Astrocyte (in vitro differentiated cells and primary cell): ENCODE measurements around the gene USP32. TPM values are rescaled to one million over a fixed set of nuclear protein-coding genes. Genes with fewer than 3 reads are reported as not detected.
A peak's percentile ranks its signal among the peaks of the same experiment; 100 is the strongest.

Experiments
- DNase-seq: peaks from one replicate; pipeline ENCODE4 v3.0.0-alpha.2; 2010; ENCODE audit warnings: low read depth
- FAIRE-seq: peaks from 2 replicates; lab custom pipeline; 2011; peaks lifted over from hg19 to GRCh38; lab: Jason Lieb, UNC
- H2AFZ ChIP-seq: 2 replicates; pipeline ENCODE4 v1.6.0; 2012; ENCODE audit warnings: low read depth, low read length, inconsistent platforms
- H3K27ac ChIP-seq: 2 replicates; pipeline ENCODE4 v1.5.1; 2011; ENCODE audit warnings: low read depth, low read length, inconsistent platforms
- H3K27me3 ChIP-seq: 2 replicates; pipeline ENCODE4 v1.6.0; 2011; ENCODE audit warnings: low read length, inconsistent platforms; ENCODE audit not compliant: insufficient read depth
- H3K36me3 ChIP-seq: 2 replicates; pipeline ENCODE4 v1.5.1; 2011; ENCODE audit warnings: low read length, inconsistent platforms; ENCODE audit not compliant: insufficient read depth
- H3K4me1 ChIP-seq: 2 replicates; pipeline ENCODE4 v1.5.1; 2011; ENCODE audit warnings: low read length, inconsistent platforms; ENCODE audit not compliant: insufficient read depth
- H3K4me2 ChIP-seq: 2 replicates; pipeline ENCODE4 v1.6.0; 2012; ENCODE audit warnings: low read length, inconsistent platforms
- H3K4me3 ChIP-seq: 2 replicates; pipeline ENCODE4 v1.5.1; 2011; ENCODE audit warnings: low read depth, mild to moderate bottlenecking, low read length, inconsistent platforms; ENCODE audit not compliant: insufficient read depth
- H3K79me2 ChIP-seq: 2 replicates; pipeline ENCODE4 v1.6.0; 2012; ENCODE audit warnings: mild to moderate bottlenecking, low read length, inconsistent platforms; ENCODE audit not compliant: insufficient read depth
- H3K9ac ChIP-seq: 2 replicates; pipeline ENCODE4 v1.6.0; 2012; ENCODE audit warnings: mild to moderate bottlenecking, low read length, inconsistent platforms
- H3K9me3 ChIP-seq: 2 replicates; pipeline ENCODE4 v1.5.1; 2012; ENCODE audit warnings: low read depth, mild to moderate bottlenecking, low read length, inconsistent platforms; ENCODE audit not compliant: insufficient read depth
- H4K20me1 ChIP-seq: 2 replicates; pipeline ENCODE4 v1.6.0; 2012; ENCODE audit warnings: low read length, inconsistent platforms; ENCODE audit not compliant: insufficient read depth
- H3K27ac Mint-ChIP-seq: one replicate; pipeline ENCODE4 v1.8.0; 2021; ENCODE audit warnings: mild to moderate bottlenecking, mixed read lengths; ENCODE audit not compliant: unreplicated experiment
- H3K27me3 Mint-ChIP-seq: one replicate; pipeline ENCODE4 v1.8.0; 2021; ENCODE audit warnings: low read depth, mixed read lengths; ENCODE audit not compliant: unreplicated experiment
- H3K36me3 Mint-ChIP-seq: one replicate; pipeline ENCODE4 v1.8.0; 2021; ENCODE audit warnings: low read depth, mixed read lengths; ENCODE audit not compliant: unreplicated experiment
- H3K4me1 Mint-ChIP-seq: one replicate; pipeline ENCODE4 v1.8.0; 2021; ENCODE audit warnings: low read depth, mixed read lengths; ENCODE audit not compliant: unreplicated experiment
- H3K4me3 Mint-ChIP-seq: one replicate; pipeline ENCODE4 v1.8.0; 2021; ENCODE audit warnings: mild to moderate bottlenecking, moderate library complexity, mixed read lengths; ENCODE audit not compliant: unreplicated experiment
- H3K9me3 Mint-ChIP-seq: one replicate; pipeline ENCODE4 v1.8.0; 2021; ENCODE audit warnings: mild to moderate bottlenecking, mixed read lengths; ENCODE audit not compliant: unreplicated experiment
- EZH2 ChIP-seq: IDR thresholded peaks from 2 replicates; pipeline ENCODE4 v1.6.1; 2012; ENCODE audit warnings: mild to moderate bottlenecking, low read length, inconsistent platforms; ENCODE audit not compliant: insufficient read depth
- total RNA-seq: library from RNA; stranded (reverse); gene quantifications from 2 replicates; pipeline ENCODE4 v1.2.1, GENCODE V29; 2021
- TF ChIP-seq, protein P1 (sequence below): IDR thresholded peaks from 2 replicates; pipeline ENCODE4 v1.5.1; 2011; ENCODE audit warnings: low read depth, mild to moderate bottlenecking, inconsistent platforms, low read length, moderate library complexity; ENCODE audit not compliant: insufficient read depth

USP32 gene
- total RNA-seq, 1 donor from 2014 or later, result 40.2 TPM

DNA sequence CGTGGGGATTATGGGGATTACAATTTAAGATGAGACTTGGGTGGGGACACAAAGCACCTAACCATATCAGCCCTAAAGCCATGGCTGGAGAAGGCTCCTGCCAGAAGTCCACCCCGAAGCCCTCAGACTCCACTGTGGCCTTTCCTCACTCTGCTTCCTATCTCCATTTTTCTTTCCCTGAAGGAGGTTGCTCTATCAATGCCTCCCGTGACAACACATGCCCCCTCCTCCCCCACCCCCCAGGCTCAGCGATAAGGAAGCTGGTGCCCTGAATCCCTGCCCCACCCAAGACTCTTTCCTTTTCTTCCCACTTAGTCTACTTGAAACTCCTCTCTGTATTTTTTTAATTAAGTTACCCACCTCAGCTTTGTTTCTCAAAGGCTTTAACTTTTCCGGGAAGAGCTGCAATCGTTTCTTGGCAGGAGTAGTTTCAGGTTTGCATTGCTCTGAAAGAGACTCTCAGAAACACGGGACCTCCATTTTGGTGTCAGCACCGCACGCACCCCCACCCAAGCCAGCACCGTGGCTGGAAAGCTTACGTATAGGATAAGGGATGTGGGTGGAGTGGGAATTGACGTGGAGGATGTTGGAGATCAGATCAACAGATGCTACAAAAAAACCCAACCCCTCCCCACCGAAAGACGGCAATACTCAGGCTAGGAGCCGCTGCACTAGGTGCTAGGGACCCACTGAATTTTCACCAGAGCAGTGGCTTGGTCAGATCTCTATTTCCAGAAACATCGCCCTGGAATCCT, 257.4 kb downstream of the USP32 start:
- Mint-ChIP-seq H3K4me3 (peak overlapping the region; percentile 89), H3K36me3 (peaks cover 4% of the 10 kb centered on the region), H3K27ac (peak overlapping the region; percentile 43), H3K27me3 (peaks cover 43% of the 10 kb centered on the region), H3K9me3 (peaks cover 6% of the 10 kb centered on the region), H3K4me1 (no peaks in the 10 kb centered on the region)
- Histone ChIP-seq H3K9me3 (no peaks in the 10 kb centered on the region), H3K79me2 (no peaks in the 10 kb centered on the region), H3K36me3 (no peaks in the 10 kb centered on the region), H3K9ac (peak overlapping the region; percentile 81), H3K27ac (peak overlapping the region; percentile 63), H3K4me3 (peak overlapping the region; percentile 82), H3K27me3 (peaks cover 18% of the 10 kb centered on the region), H4K20me1 (peaks cover 4% of the 10 kb centered on the region), H3K4me1 (peaks cover 12% of the 10 kb centered on the region), H3K4me2 (peak overlapping the region; percentile 99), H2AFZ (peak overlapping the region; percentile 93)
- DNase-seq (peak; percentile 39), FAIRE-seq (no peak)
- TF ChIP-seq EZH2, result no peak
- TF ChIP-seq, protein P1, sequence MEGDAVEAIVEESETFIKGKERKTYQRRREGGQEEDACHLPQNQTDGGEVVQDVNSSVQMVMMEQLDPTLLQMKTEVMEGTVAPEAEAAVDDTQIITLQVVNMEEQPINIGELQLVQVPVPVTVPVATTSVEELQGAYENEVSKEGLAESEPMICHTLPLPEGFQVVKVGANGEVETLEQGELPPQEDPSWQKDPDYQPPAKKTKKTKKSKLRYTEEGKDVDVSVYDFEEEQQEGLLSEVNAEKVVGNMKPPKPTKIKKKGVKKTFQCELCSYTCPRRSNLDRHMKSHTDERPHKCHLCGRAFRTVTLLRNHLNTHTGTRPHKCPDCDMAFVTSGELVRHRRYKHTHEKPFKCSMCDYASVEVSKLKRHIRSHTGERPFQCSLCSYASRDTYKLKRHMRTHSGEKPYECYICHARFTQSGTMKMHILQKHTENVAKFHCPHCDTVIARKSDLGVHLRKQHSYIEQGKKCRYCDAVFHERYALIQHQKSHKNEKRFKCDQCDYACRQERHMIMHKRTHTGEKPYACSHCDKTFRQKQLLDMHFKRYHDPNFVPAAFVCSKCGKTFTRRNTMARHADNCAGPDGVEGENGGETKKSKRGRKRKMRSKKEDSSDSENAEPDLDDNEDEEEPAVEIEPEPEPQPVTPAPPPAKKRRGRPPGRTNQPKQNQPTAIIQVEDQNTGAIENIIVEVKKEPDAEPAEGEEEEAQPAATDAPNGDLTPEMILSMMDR, result no peak

DNA sequence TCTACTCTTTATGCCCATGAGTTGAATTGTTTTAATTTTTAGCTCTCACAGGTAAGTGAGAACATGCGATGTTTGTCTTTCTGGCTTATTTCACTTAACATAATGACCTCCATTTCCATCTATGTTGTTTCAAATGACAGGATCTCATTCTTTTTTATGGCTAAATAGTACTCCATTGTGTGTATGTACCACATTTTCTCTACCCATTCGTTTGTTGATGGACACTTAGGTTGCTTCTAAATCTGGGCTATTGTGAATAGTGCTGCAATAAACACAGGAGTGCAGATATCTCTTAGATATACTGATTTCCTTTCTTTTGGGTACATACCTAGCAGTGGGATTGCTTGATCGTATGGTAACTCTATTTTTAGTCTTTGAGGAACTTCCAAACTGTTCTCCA, 261.5 kb downstream of the USP32 start:
- Mint-ChIP-seq H3K4me1 (no peaks in the 10 kb centered on the region), H3K36me3 (peaks cover 8% of the 10 kb centered on the region), H3K9me3 (peaks cover 2% of the 10 kb centered on the region), H3K27me3 (peaks cover 35% of the 10 kb centered on the region), H3K4me3 (no peak overlapping the region), H3K27ac (no peak overlapping the region)
- H3K9me3 ChIP-seq, result no peaks in the 10 kb centered on the region
- no peaks in the 10 kb centered on the region for H3K79me2 ChIP-seq
- DNase-seq, result no peak
- no peaks in the 10 kb centered on the region for H3K27me3 ChIP-seq
- no peak overlapping the region for H3K4me2 ChIP-seq
- H3K4me3 ChIP-seq, result no peak overlapping the region
- H3K36me3 ChIP-seq, result no peaks in the 10 kb centered on the region
- H3K9ac ChIP-seq, result no peak overlapping the region
- H3K4me1 ChIP-seq, result peaks cover 12% of the 10 kb centered on the region
- H4K20me1 ChIP-seq, result peaks cover 5% of the 10 kb centered on the region
- no peak for TF ChIP-seq EZH2
- TF ChIP-seq, protein P1, result no peak
- no peak overlapping the region for H3K27ac ChIP-seq
- no peak overlapping the region for H2AFZ ChIP-seq
- FAIRE-seq, result no peak

DNA sequence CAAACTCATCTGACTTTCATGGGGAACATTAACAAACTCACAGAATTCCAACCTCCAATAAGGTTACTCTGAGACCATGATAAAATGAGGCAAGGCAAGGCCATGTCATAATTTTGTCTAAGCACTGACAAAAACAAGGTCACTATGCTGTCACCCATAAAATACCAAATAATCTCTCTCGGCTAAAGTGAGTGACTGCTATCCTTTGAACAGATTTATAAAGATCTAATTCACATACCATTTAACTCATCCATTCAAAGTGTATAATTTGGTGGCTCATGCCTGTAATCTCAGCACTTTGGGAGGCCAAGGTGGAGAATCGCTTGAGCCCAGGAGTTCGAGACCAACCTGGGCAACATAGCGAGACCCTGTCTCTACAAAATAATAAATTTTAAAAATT, 262.8 kb downstream of the USP32 start:
- no peaks in the 10 kb centered on the region for H3K36me3 ChIP-seq
- Mint-ChIP-seq H3K27me3 (peaks cover 26% of the 10 kb centered on the region), H3K36me3 (peaks cover 8% of the 10 kb centered on the region), H3K4me1 (no peaks in the 10 kb centered on the region), H3K4me3 (no peak overlapping the region), H3K27ac (no peak overlapping the region), H3K9me3 (no peaks in the 10 kb centered on the region)
- no peak overlapping the region for H3K4me3 ChIP-seq
- H3K79me2 ChIP-seq, result no peaks in the 10 kb centered on the region
- no peak overlapping the region for H3K27ac ChIP-seq
- H3K4me1 ChIP-seq, result no peaks in the 10 kb centered on the region
- no peaks in the 10 kb centered on the region for H3K27me3 ChIP-seq
- peaks cover 5% of the 10 kb centered on the region for H4K20me1 ChIP-seq
- no peak for TF ChIP-seq EZH2
- TF ChIP-seq, protein P1, result no peak
- H3K9me3 ChIP-seq, result no peaks in the 10 kb centered on the region
- no peak overlapping the region for H3K4me2 ChIP-seq
- no peak overlapping the region for H2AFZ ChIP-seq
- no peak overlapping the region for H3K9ac ChIP-seq
- DNase-seq (no peak), FAIRE-seq (no peak)
